ENCODE measurements around the gene CASP2.

GRCh38 chr7:143347950-143348349, 59.8 kb downstream of the CASP2 start:
- TF ChIP-seq, protein P1, sequence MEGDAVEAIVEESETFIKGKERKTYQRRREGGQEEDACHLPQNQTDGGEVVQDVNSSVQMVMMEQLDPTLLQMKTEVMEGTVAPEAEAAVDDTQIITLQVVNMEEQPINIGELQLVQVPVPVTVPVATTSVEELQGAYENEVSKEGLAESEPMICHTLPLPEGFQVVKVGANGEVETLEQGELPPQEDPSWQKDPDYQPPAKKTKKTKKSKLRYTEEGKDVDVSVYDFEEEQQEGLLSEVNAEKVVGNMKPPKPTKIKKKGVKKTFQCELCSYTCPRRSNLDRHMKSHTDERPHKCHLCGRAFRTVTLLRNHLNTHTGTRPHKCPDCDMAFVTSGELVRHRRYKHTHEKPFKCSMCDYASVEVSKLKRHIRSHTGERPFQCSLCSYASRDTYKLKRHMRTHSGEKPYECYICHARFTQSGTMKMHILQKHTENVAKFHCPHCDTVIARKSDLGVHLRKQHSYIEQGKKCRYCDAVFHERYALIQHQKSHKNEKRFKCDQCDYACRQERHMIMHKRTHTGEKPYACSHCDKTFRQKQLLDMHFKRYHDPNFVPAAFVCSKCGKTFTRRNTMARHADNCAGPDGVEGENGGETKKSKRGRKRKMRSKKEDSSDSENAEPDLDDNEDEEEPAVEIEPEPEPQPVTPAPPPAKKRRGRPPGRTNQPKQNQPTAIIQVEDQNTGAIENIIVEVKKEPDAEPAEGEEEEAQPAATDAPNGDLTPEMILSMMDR (IDR thresholded peaks at IDR 0.05; ENCODE audit: low read depth, low read length): no peak
- no peak for TF ChIP-seq EZH2phosphoT487 (IDR thresholded peaks at IDR 0.05; ENCODE audit: low read depth)
